ENCODE measurements around the gene AP2B1. TPM values are rescaled to one million over a fixed set of nuclear protein-coding genes. Genes with fewer than 3 reads are reported as not detected.
A peak's percentile ranks its signal among the peaks of the same experiment; 100 is the strongest.

AP2B1 gene
- total and polyA plus RNA-seq, 9 of the 15 experiments (the other 6 are each of a cell fraction or from before 2014, with no cell fraction given) = 60.1 to 287 (median 105) TPM

DNA sequence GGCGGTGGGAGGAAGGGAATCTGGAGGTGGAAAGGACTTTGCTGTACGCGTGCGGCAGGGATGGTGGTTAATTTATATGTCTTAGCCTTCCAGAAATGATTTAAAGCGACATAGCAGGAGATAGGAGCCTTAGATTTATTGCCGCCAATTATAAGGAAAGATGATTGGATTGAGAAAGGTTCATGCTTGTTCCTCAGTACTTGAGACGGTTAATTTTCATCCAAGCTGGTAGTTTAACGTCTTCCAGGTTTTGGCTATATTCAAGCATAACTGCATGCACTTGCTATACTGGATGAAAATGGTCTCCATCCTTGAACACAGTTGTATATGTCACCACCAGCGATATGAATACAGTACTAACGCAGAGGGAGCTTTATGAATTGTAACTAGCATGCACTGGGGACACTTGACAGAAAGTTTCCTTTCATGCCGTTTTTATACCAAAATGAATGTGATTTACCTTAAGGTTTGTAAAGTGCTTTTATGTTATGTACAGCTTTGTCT lies 8.1 kb upstream of the AP2B1 start (continued):
- TF ChIP-seq, protein P1, sequence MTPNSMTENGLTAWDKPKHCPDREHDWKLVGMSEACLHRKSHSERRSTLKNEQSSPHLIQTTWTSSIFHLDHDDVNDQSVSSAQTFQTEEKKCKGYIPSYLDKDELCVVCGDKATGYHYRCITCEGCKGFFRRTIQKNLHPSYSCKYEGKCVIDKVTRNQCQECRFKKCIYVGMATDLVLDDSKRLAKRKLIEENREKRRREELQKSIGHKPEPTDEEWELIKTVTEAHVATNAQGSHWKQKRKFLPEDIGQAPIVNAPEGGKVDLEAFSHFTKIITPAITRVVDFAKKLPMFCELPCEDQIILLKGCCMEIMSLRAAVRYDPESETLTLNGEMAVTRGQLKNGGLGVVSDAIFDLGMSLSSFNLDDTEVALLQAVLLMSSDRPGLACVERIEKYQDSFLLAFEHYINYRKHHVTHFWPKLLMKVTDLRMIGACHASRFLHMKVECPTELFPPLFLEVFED (CRISPR knock-in tag; conservative IDR thresholded peaks at IDR 0.05) = no peak
- no peak for TF ChIP-seq ZNF699 (CRISPR knock-in tag; IDR thresholded peaks at IDR 0.05; ENCODE audit: insufficient replicate concordance)

DNA sequence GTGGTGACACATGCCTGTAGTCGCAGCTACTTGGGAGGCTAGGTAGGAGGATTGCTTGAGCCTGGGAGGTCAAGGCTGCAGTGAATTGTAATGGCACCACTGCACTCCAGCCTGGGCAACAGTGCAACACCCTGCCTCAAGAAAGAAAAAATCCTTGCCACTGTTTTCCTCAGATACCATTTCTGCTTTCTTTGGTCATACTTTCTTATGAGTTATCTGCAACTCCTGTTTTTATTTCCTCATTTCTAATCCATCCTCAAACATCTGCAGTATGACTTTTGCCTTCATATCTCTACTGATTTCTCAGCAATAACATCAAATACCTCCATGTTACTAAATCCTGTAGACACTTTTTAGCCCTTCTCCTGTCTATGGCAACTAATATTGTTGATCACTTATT lies 3.1 kb upstream of the AP2B1 start:
- POLR2A ChIA-PET = no interaction called here
- WGBS (ENCODE audit: insufficient coverage, low coverage, missing lambda C conversion rate) = 36% methylated on average over 1 of the region's 1 CpG
- Histone ChIP-seq H3K4me3 (no peak overlapping the region), H3K36me3 (ENCODE audit: control insufficient read depth, insufficient read depth, low read length) (0 out of 3 replicates have a peak, but pooled peaks cover under 1% of the 10 kb centered on the region), H2AFZ (ENCODE audit: low read depth, low read length) (peak overlapping the region; percentile 22; the same call in 1 of the 2 replicates), H4K20me1 (replicated peaks; ENCODE audit: control insufficient read depth, insufficient read depth, low read length) (no peaks in the 10 kb centered on the region), H3K9ac (ENCODE audit: insufficient read depth in 1 of 2, low read depth in 2 of 2, low read length in 2 of 2) (no peak overlapping the region), H3K4me2 (ENCODE audit: insufficient read depth, low read length) (no peak overlapping the region), H3K27ac (ENCODE audit: extremely low read depth, low read depth, low read length) (no peak overlapping the region), H3K27me3 (ENCODE audit: control insufficient read depth in 2 of 2, insufficient read depth in 2 of 2, low read length in 2 of 2) (no peaks in the 10 kb centered on the region), H3K9me3 (replicated peaks; ENCODE audit: control insufficient read depth, insufficient read depth, low read depth, low read length) (no peaks in the 10 kb centered on the region), H3K4me1 (replicated peaks in 1 of 2; ENCODE audit: control insufficient read depth in 2 of 2, insufficient read depth in 2 of 2, low read length in 2 of 2) (peaks cover 0 to 14% of the 10 kb centered on the region in 2 experiments; a peak in 2 of 5 replicates), H3K9me1 (ENCODE audit: control insufficient read depth, insufficient read depth, low read length) (no peaks in the 10 kb centered on the region), H3K79me2 (ENCODE audit: control insufficient read depth, insufficient read depth, low read length) (peaks cover 28% of the 10 kb centered on the region)
- no TSS peak for BruUV-seq (replicated peaks)
- DNase-seq (ENCODE audit: extremely low read depth in 1 of 4, low spot score in 3 of 4) = no peak
- CTCF ChIA-PET (ENCODE audit: low intra/inter-chr PET ratio) = no interaction called here
- FAIRE-seq = no peak
- TF ChIP-seq CREB1 (IDR thresholded peaks at IDR 0.05) (no peak), CREB1 (CRISPR knock-in tag; IDR thresholded peaks at IDR 0.05) (no peak), TEAD4 (IDR thresholded peaks at IDR 0.05; ENCODE audit: low read length) (peak; percentile 21; the same call in 1 of the 2 replicates), TEAD4 (CRISPR knock-in tag; IDR thresholded peaks at IDR 0.05; ENCODE audit: borderline replicate concordance) (no peak)
- ATAC-seq = no peak
- intact Hi-C loops (cut with micrococcal nuclease) (no loop called here), in situ Hi-C loops (cut with MboI) (no loop called here)

Data from K562 (cell line).